ENCODE measurements around the gene PTCHD1.

GRCh38 chrX:23451266-23451665 lies 116.6 kb downstream of the PTCHD1 start:
- TF ChIP-seq, protein P1, sequence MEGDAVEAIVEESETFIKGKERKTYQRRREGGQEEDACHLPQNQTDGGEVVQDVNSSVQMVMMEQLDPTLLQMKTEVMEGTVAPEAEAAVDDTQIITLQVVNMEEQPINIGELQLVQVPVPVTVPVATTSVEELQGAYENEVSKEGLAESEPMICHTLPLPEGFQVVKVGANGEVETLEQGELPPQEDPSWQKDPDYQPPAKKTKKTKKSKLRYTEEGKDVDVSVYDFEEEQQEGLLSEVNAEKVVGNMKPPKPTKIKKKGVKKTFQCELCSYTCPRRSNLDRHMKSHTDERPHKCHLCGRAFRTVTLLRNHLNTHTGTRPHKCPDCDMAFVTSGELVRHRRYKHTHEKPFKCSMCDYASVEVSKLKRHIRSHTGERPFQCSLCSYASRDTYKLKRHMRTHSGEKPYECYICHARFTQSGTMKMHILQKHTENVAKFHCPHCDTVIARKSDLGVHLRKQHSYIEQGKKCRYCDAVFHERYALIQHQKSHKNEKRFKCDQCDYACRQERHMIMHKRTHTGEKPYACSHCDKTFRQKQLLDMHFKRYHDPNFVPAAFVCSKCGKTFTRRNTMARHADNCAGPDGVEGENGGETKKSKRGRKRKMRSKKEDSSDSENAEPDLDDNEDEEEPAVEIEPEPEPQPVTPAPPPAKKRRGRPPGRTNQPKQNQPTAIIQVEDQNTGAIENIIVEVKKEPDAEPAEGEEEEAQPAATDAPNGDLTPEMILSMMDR (IDR thresholded peaks at IDR 0.05), result peak; percentile 35
- TF ChIP-seq RXRA (IDR thresholded peaks at IDR 0.05; ENCODE audit: borderline replicate concordance, low read depth), result no peak
- TF ChIP-seq MAX (IDR thresholded peaks at IDR 0.05; ENCODE audit: low read depth), result no peak
- TF ChIP-seq ELF1 (IDR thresholded peaks at IDR 0.05), result no peak
- TF ChIP-seq EP300 (IDR thresholded peaks at IDR 0.05; ENCODE audit: borderline replicate concordance in 1 of 2, low read depth in 1 of 2, low read length in 1 of 2), result no peak
- no peak for TF ChIP-seq TEAD4 (IDR thresholded peaks at IDR 0.05; ENCODE audit: borderline replicate concordance, insufficient read depth)
- TF ChIP-seq REST (IDR thresholded peaks at IDR 0.05; ENCODE audit: low read depth, low read length), result no peak
- TF ChIP-seq GABPA (IDR thresholded peaks at IDR 0.05; ENCODE audit: low read depth), result no peak
- no peak for TF ChIP-seq YY1 (IDR thresholded peaks at IDR 0.05; ENCODE audit: low read depth)
- no peak for TF ChIP-seq FOXJ3 (CRISPR knock-in tag; IDR thresholded peaks at IDR 0.05)

Data from SK-N-SH (cell line).